K562 (cell line): ENCODE data around the gene FYB1. TPM values are rescaled to one million over a fixed set of nuclear protein-coding genes. Genes with fewer than 3 reads are reported as not detected.

Source experiments
- BRD4 ChIP-seq: fragments of 200-600 bp; sonication (generic); IDR thresholded peaks from 2 replicates; pipeline ENCODE4 v1.6.1; 2017; ENCODE audit warnings: inconsistent platforms
- CBX8 ChIP-seq: fragments of 200-600 bp; sonication (generic); IDR thresholded peaks from 2 replicates; pipeline ENCODE4 v1.6.1; 2012; ENCODE audit warnings: borderline replicate concordance, mixed run types, low read depth, mild to moderate bottlenecking, moderate library complexity, mixed read lengths, low read length, control low read depth, inconsistent platforms; ENCODE audit not compliant: poor library complexity, severe bottlenecking; ENCODE audit errors: extremely low read depth
- DNMT1 ChIP-seq: fragments of 450-650 bp; IDR thresholded peaks from 2 replicates; pipeline ENCODE4 v1.6.1; 2016; ENCODE audit warnings: antibody characterized with exemption, mild to moderate bottlenecking
- DPF2 ChIP-seq: fragments of 450-650 bp; IDR thresholded peaks from 2 replicates; pipeline ENCODE4 v1.6.1; 2016
- FOXM1 ChIP-seq, 2 experiments: fragments of 450-650 bp in 1 of 2; sonication (generic) in 1 of 2; formaldehyde crosslinking in 1 of 2; IDR thresholded peaks; 2 replicates each; pipeline versions ENCODE4 v1.6.1 to v1.9.0; 2017 to 2022; ENCODE audit warnings: low read depth in 2 of 2, mild to moderate bottlenecking in 2 of 2, missing genetic modification reagents in 1 of 2, moderate library complexity in 1 of 2
- NCOA4 ChIP-seq: fragments of 450-650 bp; IDR thresholded peaks from 2 replicates; pipeline ENCODE4 v1.6.1; 2018; ENCODE audit warnings: mild to moderate bottlenecking; ENCODE audit not compliant: partially characterized antibody
- NFRKB ChIP-seq: fragments of 450-650 bp; IDR thresholded peaks from 2 replicates; pipeline ENCODE4 v1.6.1; 2016; ENCODE audit warnings: low read depth
- PHF8 ChIP-seq: fragments of 200-600 bp; sonication (generic); IDR thresholded peaks from 2 replicates; pipeline ENCODE4 v1.6.1; 2012; ENCODE audit warnings: mixed run types, mild to moderate bottlenecking, inconsistent platforms, low read length, moderate library complexity, borderline replicate concordance
- PYGO2 ChIP-seq: fragments of 450-650 bp; IDR thresholded peaks from 2 replicates; pipeline ENCODE4 v1.6.1; 2016; ENCODE audit warnings: mild to moderate bottlenecking, missing genetic modification characterization, moderate library complexity, missing compliant biosample characterization
- SMARCA4 ChIP-seq: fragments of 450-650 bp; IDR thresholded peaks from 2 replicates; pipeline ENCODE4 v1.6.1; 2016
- SRF ChIP-seq, 2 experiments: fragments of 250-450, 450-650 bp in 1 of 2; sonication (Bioruptor Pico) in 1 of 2; sonication (generic) in 1 of 2; formaldehyde crosslinking; IDR thresholded peaks; 2 replicates each; pipeline versions ENCODE4 v1.5.0 to v1.5.1; 2020 to 2022; ENCODE audit warnings: mild to moderate bottlenecking in 1 of 2, missing genetic modification reagents in 1 of 2
- TEAD1 ChIP-seq, 2 experiments: fragments of 450-650 bp in 1 of 2; sonication (generic) in 1 of 2; formaldehyde crosslinking; IDR thresholded peaks; 2 replicates each; pipeline versions ENCODE4 v1.4.0 to v1.8.0; 2020 to 2022; ENCODE audit warnings: mild to moderate bottlenecking in 2 of 2, missing genetic modification reagents in 1 of 2
- ZNF197 ChIP-seq: fragments of 200-800 bp; sonication (Bioruptor generic); IDR thresholded peaks from 2 replicates; pipeline ENCODE4 v1.6.1; 2016; ENCODE audit warnings: low read depth, missing genetic modification characterization, missing compliant biosample characterization
- ZNF232 ChIP-seq: sonication (generic); formaldehyde crosslinking; IDR thresholded peaks from 2 replicates; pipeline ENCODE4 v1.8.0; 2022; ENCODE audit warnings: mild to moderate bottlenecking, missing genetic modification reagents
- ZNF41 ChIP-seq: fragments of 250-450 bp; sonication (Bioruptor Pico); conservative IDR thresholded peaks from 2 replicates; pipeline ENCODE4 v1.4.0; 2020; ENCODE audit warnings: mild to moderate bottlenecking
- ZNF57 ChIP-seq: fragments of 450-650 bp; formaldehyde crosslinking; IDR thresholded peaks from 2 replicates; pipeline ENCODE4 v1.4.0; 2020; ENCODE audit warnings: mild to moderate bottlenecking, moderate library complexity
- polyA plus RNA-seq, 8 experiments: library from polyadenylated mRNA; depleted of rRNA in 4 of 8; stranded (reverse) in 5 of 8; unstranded in 3 of 8; fragments of >200 nt; fragmentation: Nextera tagmentation in 2 of 8; fragmentation: Illumina TruSeq in 1 of 8; extraction: Ambion mirVana in 2 of 8; extraction: Trizol in 1 of 8; gene quantifications; 2 replicates each; pipeline versions ENCODE4 v1.2.1 to v1.2.3, GENCODE V29; 2011 to 2014; ENCODE audit warnings: inconsistent platforms in 1 of 8, missing spikeins in 1 of 8
- total RNA-seq, 7 experiments: library from RNA; depleted of rRNA in 6 of 7; stranded (reverse); fragments of >200 nt in 6 of 7; fragmentation: Illumina TruSeq in 2 of 7; extraction: Trizol in 2 of 7; gene quantifications; 2 replicates each; pipeline versions ENCODE4 v1.2.1 to v1.2.3, GENCODE V29; 2011 to 2021; ENCODE audit warnings: low replicate concordance in 1 of 7
- TF ChIP-seq, protein P1 (sequence below): fragments of 150-350 bp; IDR thresholded peaks from 2 replicates; pipeline ENCODE4 v1.6.1; 2014; ENCODE audit warnings: low read depth, mild to moderate bottlenecking, low read length, borderline replicate concordance
- TF ChIP-seq, protein P2 (sequence below): sonication (generic); formaldehyde crosslinking; IDR thresholded peaks from 2 replicates; pipeline ENCODE4 v1.8.0; 2022; ENCODE audit warnings: missing genetic modification reagents, mild to moderate bottlenecking, borderline replicate concordance
- TF ChIP-seq, protein P3 (sequence below): fragments of 200-400 bp; formaldehyde crosslinking; IDR thresholded peaks from 2 replicates; pipeline ENCODE4 v1.6.1; 2017; ENCODE audit warnings: mild to moderate bottlenecking, low read depth, low read length, moderate library complexity

Gene FYB1
- total and polyA plus RNA-seq, 9 of the 15 experiments (the other 6 are each of a cell fraction or from before 2014, with no cell fraction given), result 4.7 to 31.5 (median 9.7) TPM

DNA sequence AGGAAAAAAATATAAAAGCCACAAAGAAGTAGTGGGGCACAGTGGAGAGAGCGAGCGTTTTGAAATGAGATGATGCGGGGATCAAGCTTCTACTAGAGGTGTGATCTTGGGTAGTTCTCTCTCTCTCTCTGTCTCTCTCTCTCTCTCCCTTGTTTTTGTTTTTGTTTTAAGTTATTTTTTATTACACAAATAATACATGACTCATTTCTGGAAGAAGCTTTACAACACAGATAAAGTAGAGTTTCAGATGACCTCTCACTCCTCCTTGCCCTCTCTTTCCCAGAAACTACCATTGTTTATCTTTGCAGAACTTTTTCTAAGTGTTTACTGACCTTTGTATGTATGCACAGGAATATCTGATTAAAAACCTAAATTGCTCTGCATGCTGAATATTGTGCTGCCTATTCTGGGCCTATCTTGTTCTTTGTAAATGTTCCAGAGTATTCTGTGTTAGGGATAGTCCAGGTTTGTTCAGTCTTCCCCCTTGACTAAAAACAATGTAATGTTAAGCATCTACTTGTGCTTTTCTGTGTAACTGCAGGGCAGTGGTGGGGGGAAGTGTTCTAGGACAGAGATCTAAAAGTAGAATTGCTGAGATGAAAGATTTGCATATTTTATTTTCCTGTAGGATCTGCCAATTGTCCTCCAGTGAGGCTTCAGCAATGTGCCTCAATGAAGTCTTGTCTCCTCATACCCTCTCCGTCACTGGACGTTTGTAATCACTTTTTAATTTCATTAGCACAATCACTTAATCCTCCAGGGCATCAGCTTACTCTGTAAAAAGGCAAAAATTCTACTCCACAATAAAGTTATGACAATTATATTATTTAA lies 52.0 kb downstream of the FYB1 start (continued):
- TF ChIP-seq, protein P1, sequence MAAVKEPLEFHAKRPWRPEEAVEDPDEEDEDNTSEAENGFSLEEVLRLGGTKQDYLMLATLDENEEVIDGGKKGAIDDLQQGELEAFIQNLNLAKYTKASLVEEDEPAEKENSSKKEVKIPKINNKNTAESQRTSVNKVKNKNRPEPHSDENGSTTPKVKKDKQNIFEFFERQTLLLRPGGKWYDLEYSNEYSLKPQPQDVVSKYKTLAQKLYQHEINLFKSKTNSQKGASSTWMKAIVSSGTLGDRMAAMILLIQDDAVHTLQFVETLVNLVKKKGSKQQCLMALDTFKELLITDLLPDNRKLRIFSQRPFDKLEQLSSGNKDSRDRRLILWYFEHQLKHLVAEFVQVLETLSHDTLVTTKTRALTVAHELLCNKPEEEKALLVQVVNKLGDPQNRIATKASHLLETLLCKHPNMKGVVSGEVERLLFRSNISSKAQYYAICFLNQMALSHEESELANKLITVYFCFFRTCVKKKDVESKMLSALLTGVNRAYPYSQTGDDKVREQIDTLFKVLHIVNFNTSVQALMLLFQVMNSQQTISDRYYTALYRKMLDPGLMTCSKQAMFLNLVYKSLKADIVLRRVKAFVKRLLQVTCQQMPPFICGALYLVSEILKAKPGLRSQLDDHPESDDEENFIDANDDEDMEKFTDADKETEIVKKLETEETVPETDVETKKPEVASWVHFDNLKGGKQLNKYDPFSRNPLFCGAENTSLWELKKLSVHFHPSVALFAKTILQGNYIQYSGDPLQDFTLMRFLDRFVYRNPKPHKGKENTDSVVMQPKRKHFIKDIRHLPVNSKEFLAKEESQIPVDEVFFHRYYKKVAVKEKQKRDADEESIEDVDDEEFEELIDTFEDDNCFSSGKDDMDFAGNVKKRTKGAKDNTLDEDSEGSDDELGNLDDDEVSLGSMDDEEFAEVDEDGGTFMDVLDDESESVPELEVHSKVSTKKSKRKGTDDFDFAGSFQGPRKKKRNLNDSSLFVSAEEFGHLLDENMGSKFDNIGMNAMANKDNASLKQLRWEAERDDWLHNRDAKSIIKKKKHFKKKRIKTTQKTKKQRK, result no peak
- TF ChIP-seq, protein P2, sequence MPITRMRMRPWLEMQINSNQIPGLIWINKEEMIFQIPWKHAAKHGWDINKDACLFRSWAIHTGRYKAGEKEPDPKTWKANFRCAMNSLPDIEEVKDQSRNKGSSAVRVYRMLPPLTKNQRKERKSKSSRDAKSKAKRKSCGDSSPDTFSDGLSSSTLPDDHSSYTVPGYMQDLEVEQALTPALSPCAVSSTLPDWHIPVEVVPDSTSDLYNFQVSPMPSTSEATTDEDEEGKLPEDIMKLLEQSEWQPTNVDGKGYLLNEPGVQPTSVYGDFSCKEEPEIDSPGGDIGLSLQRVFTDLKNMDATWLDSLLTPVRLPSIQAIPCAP (CRISPR knock-in tag), result no peak
- TF ChIP-seq DNMT1 (no peak; the same call in 1 of the 2 replicates), BRD4 (no peak), SRF (CRISPR knock-in tag; IDR thresholded peaks at IDR 0.05) (no peak), ZNF232 (CRISPR knock-in tag) (no peak), ZNF57 (CRISPR knock-in tag) (no peak), ZNF41 (no peak), TEAD1 (CRISPR knock-in tag; IDR thresholded peaks at IDR 0.05) (no peak), ZNF197 (CRISPR knock-in tag) (no peak), CBX8 (no peak), SMARCA4 (peak; percentile 90), PHF8 (no peak), PYGO2 (tag) (no peak), NFRKB (0 out of 2 replicates have a peak, but pooled peaks have one; percentile 19), FOXM1 (IDR thresholded peaks at IDR 0.05; ENCODE audit: low read depth) (peak; percentile 27; the same call in 1 of the 2 replicates), FOXM1 (CRISPR knock-in tag; IDR thresholded peaks at IDR 0.05; ENCODE audit: low read depth) (no peak), NCOA4 (no peak), DPF2 (peak; percentile 91)
- TF ChIP-seq, protein P3, sequence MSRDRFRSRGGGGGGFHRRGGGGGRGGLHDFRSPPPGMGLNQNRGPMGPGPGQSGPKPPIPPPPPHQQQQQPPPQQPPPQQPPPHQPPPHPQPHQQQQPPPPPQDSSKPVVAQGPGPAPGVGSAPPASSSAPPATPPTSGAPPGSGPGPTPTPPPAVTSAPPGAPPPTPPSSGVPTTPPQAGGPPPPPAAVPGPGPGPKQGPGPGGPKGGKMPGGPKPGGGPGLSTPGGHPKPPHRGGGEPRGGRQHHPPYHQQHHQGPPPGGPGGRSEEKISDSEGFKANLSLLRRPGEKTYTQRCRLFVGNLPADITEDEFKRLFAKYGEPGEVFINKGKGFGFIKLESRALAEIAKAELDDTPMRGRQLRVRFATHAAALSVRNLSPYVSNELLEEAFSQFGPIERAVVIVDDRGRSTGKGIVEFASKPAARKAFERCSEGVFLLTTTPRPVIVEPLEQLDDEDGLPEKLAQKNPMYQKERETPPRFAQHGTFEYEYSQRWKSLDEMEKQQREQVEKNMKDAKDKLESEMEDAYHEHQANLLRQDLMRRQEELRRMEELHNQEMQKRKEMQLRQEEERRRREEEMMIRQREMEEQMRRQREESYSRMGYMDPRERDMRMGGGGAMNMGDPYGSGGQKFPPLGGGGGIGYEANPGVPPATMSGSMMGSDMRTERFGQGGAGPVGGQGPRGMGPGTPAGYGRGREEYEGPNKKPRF, result no peak
